Endodermal cell (in vitro differentiated cells): ENCODE results near the gene LPA. TPM values are rescaled to one million over a fixed set of nuclear protein-coding genes. Genes with fewer than 3 reads are reported as not detected.
"Not testable (repeated sequence)": the region's sequence is repeated elsewhere in the genome, so short reads cannot be mapped to it uniquely, and the experiment has no call there.

ENCODE experiments used
- DNase-seq: peaks from one replicate; pipeline ENCODE4 v3.0.0-alpha.2; 2017
- H3K27ac ChIP-seq: 2 replicates; pipeline ENCODE4 v1.5.1; 2013; ENCODE audit warnings: mild to moderate bottlenecking, low read depth, low read length, moderate library complexity
- H3K27me3 ChIP-seq: 2 replicates; pipeline ENCODE4 v1.6.1; 2013; ENCODE audit warnings: mild to moderate bottlenecking, low read length, moderate library complexity; ENCODE audit not compliant: insufficient read depth, control insufficient read depth, poor library complexity, severe bottlenecking
- H3K36me3 ChIP-seq: 2 replicates; pipeline ENCODE4 v1.7.0; 2013; ENCODE audit warnings: mild to moderate bottlenecking, low read length, moderate library complexity; ENCODE audit not compliant: control insufficient read depth, insufficient read depth
- H3K4me1 ChIP-seq: one replicate; pipeline ENCODE4 v1.7.0; 2013; ENCODE audit warnings: low read length; ENCODE audit not compliant: control insufficient read depth, insufficient read depth
- H3K4me3 ChIP-seq: 2 replicates; pipeline ENCODE4 v1.5.1; 2013; ENCODE audit warnings: mild to moderate bottlenecking, low read length, moderate library complexity
- H3K9ac ChIP-seq: 2 replicates; pipeline ENCODE4 v1.6.1; 2013; ENCODE audit warnings: mild to moderate bottlenecking, low read length, moderate library complexity; ENCODE audit not compliant: poor library complexity, severe bottlenecking; ENCODE audit errors: extremely low read depth
- H3K9me3 ChIP-seq: 2 replicates; pipeline ENCODE4 v1.6.1; 2013; ENCODE audit warnings: mild to moderate bottlenecking, low read length, moderate library complexity; ENCODE audit not compliant: control insufficient read depth
- H3K27ac Mint-ChIP-seq: 2 replicates; pipeline ENCODE4 v1.8.0; 2020; ENCODE audit warnings: mixed read lengths
- H3K27me3 Mint-ChIP-seq: 2 replicates; pipeline ENCODE4 v1.8.0; 2021; ENCODE audit warnings: mild to moderate bottlenecking, mixed read lengths; ENCODE audit not compliant: insufficient read depth
- H3K36me3 Mint-ChIP-seq: 2 replicates; pipeline ENCODE4 v1.8.0; 2020; ENCODE audit warnings: low read depth, mixed read lengths
- H3K4me1 Mint-ChIP-seq: 2 replicates; pipeline ENCODE4 v1.8.0; 2020; ENCODE audit warnings: mixed read lengths
- H3K4me3 Mint-ChIP-seq: 2 replicates; pipeline ENCODE4 v1.8.0; 2020; ENCODE audit warnings: mild to moderate bottlenecking, moderate library complexity, mixed read lengths
- H3K9me3 Mint-ChIP-seq: 2 replicates; pipeline ENCODE4 v1.8.0; 2020; ENCODE audit warnings: mild to moderate bottlenecking, mixed read lengths
- WGBS, 2 experiments: methylation state at CpG; one replicate each; pipeline versions ENCODE4 v1.1.5 to v1.1.7; 2013; ENCODE audit warnings: missing lambda C conversion rate in 2 of 2, mixed read lengths in 1 of 2; ENCODE audit not compliant: insufficient coverage in 1 of 2, insufficient read length in 1 of 2; 5-methylcytosine and 5-hydroxymethylcytosine counted together
- total RNA-seq, 2 donors: library from RNA; stranded (reverse); fragmentation: NEBNext Ultra II Directional in 1 of 2; extraction: Animal tissue kit (Norgen Biotek cat#: 25700) in 1 of 2; gene quantifications; 2 replicates in 1 of 2; 3 replicates in 1 of 2; pipeline ENCODE4 v1.2.1, GENCODE V29; 2021
- TF ChIP-seq, protein P1 (sequence below): fragments of 200-600 bp; sonication (generic); conservative IDR thresholded peaks from 2 replicates; pipeline ENCODE4 v1.5.0; 2021; ENCODE audit warnings: antibody characterized with exemption, mild to moderate bottlenecking

Gene LPA
- total RNA-seq, 2 donors from 2014 or later = 0.46 to 3.6 TPM

DNA sequence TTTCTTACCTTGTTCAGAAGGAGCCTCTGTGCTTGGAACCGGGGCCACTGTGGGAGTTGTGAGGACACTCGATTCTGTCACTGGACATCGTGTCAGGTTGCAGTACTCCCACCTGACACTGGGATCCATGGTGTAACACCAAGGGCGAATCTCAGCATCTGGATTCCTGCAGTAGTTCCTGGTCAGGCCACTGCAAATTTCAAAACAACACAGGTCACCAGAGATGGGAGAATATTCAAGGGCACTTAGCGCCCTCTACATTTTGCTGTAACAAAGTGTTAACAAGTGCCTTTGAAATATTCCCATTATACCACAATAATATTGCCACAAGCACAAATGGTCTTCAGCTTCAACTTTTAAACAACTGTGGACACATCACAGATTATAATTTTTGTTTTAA lies 85.6 kb downstream of the LPA start:
- not testable (repeated sequence) for H3K27ac Mint-ChIP-seq, H3K27ac ChIP-seq, H3K4me3 Mint-ChIP-seq, H3K36me3 ChIP-seq, H3K27me3 ChIP-seq, H3K36me3 Mint-ChIP-seq, H3K27me3 Mint-ChIP-seq, H3K4me3 ChIP-seq, H3K4me1 Mint-ChIP-seq, H3K9ac ChIP-seq, H3K4me1 ChIP-seq, DNase-seq
- peaks cover 32% of the 10 kb centered on the region for H3K9me3 ChIP-seq
- WGBS, 2 experiments = 17 to 64% methylated on average over 1 to 5 of the region's 5 CpGs
- peaks cover 63% of the 10 kb centered on the region for H3K9me3 Mint-ChIP-seq
- TF ChIP-seq, protein P1, sequence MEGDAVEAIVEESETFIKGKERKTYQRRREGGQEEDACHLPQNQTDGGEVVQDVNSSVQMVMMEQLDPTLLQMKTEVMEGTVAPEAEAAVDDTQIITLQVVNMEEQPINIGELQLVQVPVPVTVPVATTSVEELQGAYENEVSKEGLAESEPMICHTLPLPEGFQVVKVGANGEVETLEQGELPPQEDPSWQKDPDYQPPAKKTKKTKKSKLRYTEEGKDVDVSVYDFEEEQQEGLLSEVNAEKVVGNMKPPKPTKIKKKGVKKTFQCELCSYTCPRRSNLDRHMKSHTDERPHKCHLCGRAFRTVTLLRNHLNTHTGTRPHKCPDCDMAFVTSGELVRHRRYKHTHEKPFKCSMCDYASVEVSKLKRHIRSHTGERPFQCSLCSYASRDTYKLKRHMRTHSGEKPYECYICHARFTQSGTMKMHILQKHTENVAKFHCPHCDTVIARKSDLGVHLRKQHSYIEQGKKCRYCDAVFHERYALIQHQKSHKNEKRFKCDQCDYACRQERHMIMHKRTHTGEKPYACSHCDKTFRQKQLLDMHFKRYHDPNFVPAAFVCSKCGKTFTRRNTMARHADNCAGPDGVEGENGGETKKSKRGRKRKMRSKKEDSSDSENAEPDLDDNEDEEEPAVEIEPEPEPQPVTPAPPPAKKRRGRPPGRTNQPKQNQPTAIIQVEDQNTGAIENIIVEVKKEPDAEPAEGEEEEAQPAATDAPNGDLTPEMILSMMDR = peak; percentile 42

DNA sequence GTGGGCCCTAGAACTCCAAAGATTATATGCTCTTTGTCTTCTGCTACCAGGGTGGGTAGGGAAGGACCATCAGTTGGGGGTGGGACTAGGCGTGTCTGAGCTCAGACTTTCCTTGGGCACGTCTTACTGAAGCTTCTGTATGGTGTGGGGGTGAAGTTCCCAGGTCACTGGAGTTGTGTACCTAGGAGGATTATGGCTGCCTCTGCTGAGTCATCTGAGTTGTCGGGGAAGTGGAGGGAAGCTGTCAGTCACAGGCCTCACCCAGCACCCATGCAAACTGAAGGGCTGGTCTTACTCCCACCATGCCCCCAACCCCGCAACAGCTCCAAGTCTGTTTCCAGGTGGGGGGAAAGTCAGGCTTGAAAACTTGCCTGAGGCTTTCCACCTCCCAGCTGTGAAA lies 90.1 kb downstream of the LPA start:
- Mint-ChIP-seq H3K27ac (no peak overlapping the region), H3K27me3 (no peaks in the 10 kb centered on the region), H3K36me3 (no peaks in the 10 kb centered on the region), H3K9me3 (peaks cover 68% of the 10 kb centered on the region), H3K4me3 (no peak overlapping the region), H3K4me1 (no peaks in the 10 kb centered on the region)
- Histone ChIP-seq H3K36me3 (no peaks in the 10 kb centered on the region), H3K27me3 (no peaks in the 10 kb centered on the region), H3K9me3 (peaks cover 14% of the 10 kb centered on the region), H3K4me1 (no peaks in the 10 kb centered on the region), H3K9ac (no peak overlapping the region), H3K4me3 (no peak overlapping the region), H3K27ac (no peak overlapping the region)
- DNase-seq = no peak
- 68 to 92% methylated on average over 2 to 4 of the region's 4 CpGs for WGBS, 2 experiments
- TF ChIP-seq, protein P1 = no peak

DNA sequence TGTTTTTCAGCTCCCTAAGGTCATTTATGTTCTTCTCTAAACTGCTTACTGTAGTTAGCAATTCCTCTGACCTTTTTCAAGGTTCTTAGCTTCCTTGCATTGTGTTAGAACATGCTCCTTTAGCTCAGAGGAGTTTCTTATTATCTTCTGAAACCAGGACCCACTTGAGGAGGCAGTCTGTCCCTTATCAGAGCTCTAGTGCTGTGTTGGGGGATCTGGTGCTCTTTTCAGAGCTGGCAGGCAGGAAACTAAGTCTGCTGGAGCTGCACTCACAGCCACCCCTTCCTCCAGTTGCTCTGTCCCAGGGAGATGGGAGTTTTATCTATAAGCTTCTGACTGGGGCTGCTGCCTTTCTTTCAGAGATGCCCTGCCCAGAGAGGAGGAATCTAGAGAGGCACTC lies 92.9 kb downstream of the LPA start:
- H3K9me3 Mint-ChIP-seq = peaks cover 68% of the 10 kb centered on the region
- H3K27ac Mint-ChIP-seq, H3K27ac ChIP-seq, H3K4me1 Mint-ChIP-seq, H3K9me3 ChIP-seq, H3K9ac ChIP-seq, H3K4me3 ChIP-seq, H3K36me3 Mint-ChIP-seq, H3K4me3 Mint-ChIP-seq, H3K36me3 ChIP-seq, DNase-seq, H3K27me3 ChIP-seq, H3K4me1 ChIP-seq, H3K27me3 Mint-ChIP-seq: not testable (repeated sequence)

DNA sequence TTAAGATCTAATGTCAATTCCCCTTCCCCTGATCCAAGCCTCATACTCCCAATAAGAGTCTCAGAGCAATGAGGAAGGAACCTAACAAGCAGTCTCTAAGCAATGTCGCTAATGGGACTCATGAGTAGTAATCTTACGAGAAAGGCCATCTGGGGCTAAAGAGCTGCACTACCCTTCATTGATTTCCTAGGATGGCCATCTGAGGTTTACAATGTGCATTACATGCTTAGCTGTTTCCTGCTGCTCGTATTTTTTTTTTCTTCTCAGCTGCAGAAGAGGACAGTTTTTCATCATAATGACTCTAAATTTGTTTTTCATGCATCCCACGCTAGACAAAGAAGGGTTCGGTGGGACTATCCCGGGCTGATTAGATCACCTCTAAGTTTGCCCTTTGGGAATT lies 119.3 kb downstream of the LPA start:
- Mint-ChIP-seq H3K9me3 (peaks cover 31% of the 10 kb centered on the region), H3K36me3 (no peaks in the 10 kb centered on the region), H3K4me3 (no peak overlapping the region), H3K27me3 (peaks cover 15% of the 10 kb centered on the region), H3K4me1 (no peaks in the 10 kb centered on the region), H3K27ac (no peak overlapping the region)
- no peaks in the 10 kb centered on the region for H3K36me3 ChIP-seq
- no peak overlapping the region for H3K27ac ChIP-seq
- TF ChIP-seq, protein P1 = no peak
- DNase-seq = no peak
- H3K4me3 ChIP-seq = no peak overlapping the region
- 88 to 94% methylated on average over 4 to 6 of the region's 6 CpGs for WGBS, 2 experiments
- no peaks in the 10 kb centered on the region for H3K9me3 ChIP-seq
- H3K4me1 ChIP-seq = no peaks in the 10 kb centered on the region
- H3K9ac ChIP-seq = no peak overlapping the region
- H3K27me3 ChIP-seq = peaks cover 8% of the 10 kb centered on the region
